DND-41 (cell line): ENCODE results near the gene DPF3.

ENCODE experiments used
- ATAC-seq: fragments of 200-7000 bp; cut with Tn5 transposase; 3 replicates; pipeline ENCODE4 v1.9.1; 2021; ENCODE audit warnings: low read depth; ENCODE audit not compliant: insufficient read depth
- DNase-seq: peaks from one replicate; pipeline ENCODE4 v3.0.0-alpha.2; 2020
- H2AFZ ChIP-seq: 2 replicates; pipeline ENCODE4 v1.6.0; 2012; ENCODE audit warnings: low read depth, low read length
- H3K27ac ChIP-seq: 2 replicates; pipeline ENCODE4 v1.5.1; 2012; ENCODE audit warnings: low read length, inconsistent platforms
- H3K27me3 ChIP-seq: fragments of 200-600 bp; sonication (generic); 2 replicates; pipeline ENCODE4 v1.6.0; 2012; ENCODE audit warnings: low read length, mild to moderate bottlenecking, inconsistent platforms; ENCODE audit not compliant: insufficient read depth, poor library complexity
- H3K36me3 ChIP-seq: 2 replicates; pipeline ENCODE4 v1.5.1; 2012; ENCODE audit warnings: low read length, inconsistent platforms; ENCODE audit not compliant: insufficient read depth
- H3K4me1 ChIP-seq: 2 replicates; pipeline ENCODE4 v1.5.1; 2012; ENCODE audit warnings: mild to moderate bottlenecking, low read length; ENCODE audit not compliant: insufficient read depth
- H3K4me2 ChIP-seq: 2 replicates; pipeline ENCODE4 v1.6.0; 2012; ENCODE audit warnings: mild to moderate bottlenecking, moderate library complexity, low read length, inconsistent platforms; ENCODE audit not compliant: insufficient read depth
- H3K4me3 ChIP-seq, 2 experiments: fragments of 200-600 bp in 1 of 2; shearing (Covaris generic) in 1 of 2; 2 replicates each; pipeline ENCODE4 v1.5.1; 2012 to 2016; ENCODE audit warnings: inconsistent platforms in 2 of 2, low read length in 2 of 2, mild to moderate bottlenecking in 2 of 2, low read depth in 1 of 2, moderate library complexity in 1 of 2
- H3K79me2 ChIP-seq: 2 replicates; pipeline ENCODE4 v1.6.0; 2012; ENCODE audit warnings: low read length, inconsistent platforms; ENCODE audit not compliant: insufficient read depth
- H3K9ac ChIP-seq: 2 replicates; pipeline ENCODE4 v1.6.0; 2012; ENCODE audit warnings: low read depth, mild to moderate bottlenecking, inconsistent platforms, low read length, moderate library complexity
- H3K9me3 ChIP-seq: 2 replicates; pipeline ENCODE4 v1.5.1; 2012; ENCODE audit warnings: low read length, moderate library complexity, mild to moderate bottlenecking, inconsistent platforms; ENCODE audit not compliant: insufficient read depth, severe bottlenecking
- H4K20me1 ChIP-seq: 2 replicates; pipeline ENCODE4 v1.6.0; 2012; ENCODE audit warnings: low read length; ENCODE audit not compliant: insufficient read depth
- CTCF ChIP-seq: IDR thresholded peaks from 2 replicates; pipeline ENCODE4 v1.5.1; 2012; ENCODE audit warnings: borderline replicate concordance, low read length, moderate library complexity, mild to moderate bottlenecking; ENCODE audit not compliant: poor library complexity, severe bottlenecking; ENCODE audit errors: extremely low read depth
- EZH2 ChIP-seq: IDR thresholded peaks from 3 replicates; pipeline ENCODE4 v1.6.1; 2012; ENCODE audit warnings: borderline replicate concordance, low read depth, mild to moderate bottlenecking, moderate library complexity, low read length, inconsistent platforms; ENCODE audit not compliant: severe bottlenecking

The DPF3 gene

GRCh38 chr14:72925171-72925759 lies 31.4 kb upstream of the DPF3 start:
- TF ChIP-seq EZH2 (no peak), CTCF (no peak)
- Histone ChIP-seq H3K4me1 (peaks cover 17% of the 10 kb centered on the region), H2AFZ (peak overlapping the region; percentile 91), H3K4me2 (peak overlapping the region; percentile 89), H3K4me3 (peak overlapping the region in 1 of 2 experiments; percentile 94; a peak in 2 of 4 replicates), H3K36me3 (no peaks in the 10 kb centered on the region), H3K79me2 (peaks cover 4% of the 10 kb centered on the region; the same call in 1 of the 2 replicates), H3K27me3 (peaks cover 2% of the 10 kb centered on the region), H3K27ac (no peak overlapping the region), H4K20me1 (no peaks in the 10 kb centered on the region), H3K9me3 (no peaks in the 10 kb centered on the region), H3K9ac (no peak overlapping the region)
- DNase-seq, result no peak
- ATAC-seq, result no peak

GRCh38 chr14:72924337-72924736 lies 30.4 kb upstream of the DPF3 start:
- H3K27me3 ChIP-seq, result peaks cover 2% of the 10 kb centered on the region
- TF ChIP-seq EZH2 (no peak), CTCF (no peak)
- DNase-seq (no peak), ATAC-seq (no peak)
- H3K9me3 ChIP-seq, result no peaks in the 10 kb centered on the region
- no peak overlapping the region for H3K27ac ChIP-seq
- H2AFZ ChIP-seq, result no peak overlapping the region
- no peak overlapping the region for H3K9ac ChIP-seq
- no peaks in the 10 kb centered on the region for H4K20me1 ChIP-seq
- no peaks in the 10 kb centered on the region for H3K36me3 ChIP-seq
- H3K4me1 ChIP-seq, result peaks cover 17% of the 10 kb centered on the region
- H3K4me2 ChIP-seq, result no peak overlapping the region
- peaks cover 4% of the 10 kb centered on the region; the same call in 1 of the 2 replicates for H3K79me2 ChIP-seq
- no peak overlapping the region for H3K4me3 ChIP-seq

GRCh38 chr14:72921396-72921795 lies 27.5 kb upstream of the DPF3 start:
- Histone ChIP-seq H3K79me2 (no peaks in the 10 kb centered on the region), H4K20me1 (no peaks in the 10 kb centered on the region), H3K4me3 (no peak overlapping the region), H3K9me3 (no peaks in the 10 kb centered on the region), H3K36me3 (no peaks in the 10 kb centered on the region), H3K27me3 (peaks cover 8% of the 10 kb centered on the region), H3K9ac (no peak overlapping the region), H2AFZ (no peak overlapping the region), H3K27ac (no peak overlapping the region), H3K4me2 (no peak overlapping the region), H3K4me1 (peaks cover 5% of the 10 kb centered on the region)
- ATAC-seq, result no peak
- TF ChIP-seq EZH2 (no peak), CTCF (no peak)
- DNase-seq, result no peak
